Endothelial cell of umbilical vein (primary cell): ENCODE results near the gene ANKRD13B. TPM values are rescaled to one million over a fixed set of nuclear protein-coding genes. Genes with fewer than 3 reads are reported as not detected.

Experiments used
- BruUV-seq: library from RNA; stranded (reverse); fragments of 400-500 nt; replicated peaks from 2 replicates; lab custom pipeline; 2021; lab: Mats Ljungman, UMichigan
- CTCF ChIA-PET: fragments of 300-600, 350-600 bp; sonication (Branson Sonifier 250); formaldehyde crosslinking; loops from one replicate; lab custom pipeline; 2021; ENCODE audit warnings: antibody characterized with exemption, inconsistent platforms; lab: Charles Lee
- POLR2A ChIA-PET: fragments of 300-600, 350-600 bp; sonication (Branson Sonifier 250); formaldehyde crosslinking; loops from one replicate; lab custom pipeline; 2021; ENCODE audit warnings: antibody characterized with exemption, inconsistent platforms; lab: Charles Lee
- DNase-seq: peaks from one replicate; pipeline ENCODE4 v3.0.0-alpha.2; 2011; ENCODE audit warnings: low read depth, low spot score
- FAIRE-seq: peaks from 2 replicates; lab custom pipeline; 2011; peaks lifted over from hg19 to GRCh38; lab: Jason Lieb, UNC
- H2AFZ ChIP-seq: 2 replicates; pipeline ENCODE4 v1.6.0; 2012; ENCODE audit warnings: low read depth, low read length, control low read depth, inconsistent platforms
- H3K27ac ChIP-seq: 2 replicates; pipeline ENCODE4 v1.5.1; 2011; ENCODE audit warnings: low read depth, mild to moderate bottlenecking, control low read depth, low read length, moderate library complexity; ENCODE audit not compliant: insufficient read depth
- H3K27me3 ChIP-seq, 2 experiments: 2 replicates each; pipeline versions ENCODE4 v1.6.0 to v1.6.1; 2011; ENCODE audit warnings: low read length in 2 of 2, mixed read lengths in 1 of 2; ENCODE audit not compliant: control insufficient read depth in 2 of 2, insufficient read depth in 2 of 2
- H3K36me3 ChIP-seq, 2 experiments: 2 replicates in 1 of 2; 3 replicates in 1 of 2; pipeline ENCODE4 v1.5.1; 2011; ENCODE audit warnings: low read length in 2 of 2, mild to moderate bottlenecking in 1 of 2, moderate library complexity in 1 of 2; ENCODE audit not compliant: control insufficient read depth in 2 of 2, insufficient read depth in 2 of 2; ENCODE audit errors: extremely low read depth in 1 of 2
- H3K4me1 ChIP-seq: 3 replicates; pipeline ENCODE4 v1.5.1; 2011; ENCODE audit warnings: mild to moderate bottlenecking, low read length; ENCODE audit not compliant: control insufficient read depth, insufficient read depth; ENCODE audit errors: extremely low read depth
- H3K4me2 ChIP-seq: 2 replicates; pipeline ENCODE4 v1.6.1; 2011; ENCODE audit warnings: low read length, control low read depth, mixed read lengths; ENCODE audit not compliant: insufficient read depth
- H3K4me3 ChIP-seq, 3 experiments: fragments of 200-600 bp in 1 of 3; sonication (generic), shearing (Covaris generic) in 1 of 3; replicated peaks in 1 of 3; 2 replicates each; pipeline ENCODE4 v1.5.1; 2011 to 2016; ENCODE audit warnings: control low read depth in 3 of 3, low read length in 3 of 3, mild to moderate bottlenecking in 2 of 3, inconsistent platforms in 1 of 3, low read depth in 1 of 3, moderate library complexity in 1 of 3; ENCODE audit not compliant: insufficient read depth in 1 of 3
- H3K79me2 ChIP-seq: 2 replicates; pipeline ENCODE4 v1.6.0; 2012; ENCODE audit warnings: low read length, inconsistent platforms; ENCODE audit not compliant: control insufficient read depth, insufficient read depth
- H3K9ac ChIP-seq: replicated peaks from 2 replicates; pipeline ENCODE3; 2011; ENCODE audit warnings: low read length, control low read depth; ENCODE audit not compliant: insufficient read depth; ENCODE audit errors: extremely low read depth
- H3K9me1 ChIP-seq: replicated peaks from 3 replicates; pipeline ENCODE4 v1.6.0; 2011; ENCODE audit warnings: mild to moderate bottlenecking, low read length; ENCODE audit not compliant: control insufficient read depth, insufficient read depth; ENCODE audit errors: extremely low read depth
- H3K9me3 ChIP-seq: replicated peaks from 2 replicates; pipeline ENCODE4 v1.5.1; 2012; ENCODE audit warnings: low read length, inconsistent platforms; ENCODE audit not compliant: control insufficient read depth, insufficient read depth
- H4K20me1 ChIP-seq: replicated peaks from 2 replicates; pipeline ENCODE3; 2011; ENCODE audit warnings: mild to moderate bottlenecking, low read length; ENCODE audit not compliant: control insufficient read depth, insufficient read depth; ENCODE audit errors: extremely low read depth
- CTCF ChIP-seq, 2 donors: IDR thresholded peaks; 1 replicate in 1 of 2; 2 replicates in 1 of 2; pipeline ENCODE4 v1.5.1; 2011; ENCODE audit warnings: low read length in 2 of 2, mild to moderate bottlenecking in 2 of 2, moderate library complexity in 2 of 2, control low read depth in 1 of 2, inconsistent platforms in 1 of 2, low read depth in 1 of 2; ENCODE audit not compliant: insufficient read depth in 1 of 2; ENCODE audit errors: extremely low read depth in 1 of 2
- EZH2 ChIP-seq: IDR thresholded peaks from 2 replicates; pipeline ENCODE4 v1.6.1; 2012; ENCODE audit warnings: borderline replicate concordance, low read depth, mild to moderate bottlenecking, moderate library complexity, low read length, inconsistent platforms; ENCODE audit not compliant: severe bottlenecking
- FOS ChIP-seq: IDR thresholded peaks from 2 replicates; pipeline ENCODE4 v1.6.1; 2011; ENCODE audit warnings: mild to moderate bottlenecking, low read length, moderate library complexity, borderline replicate concordance; ENCODE audit not compliant: insufficient read depth
- GATA2 ChIP-seq: IDR thresholded peaks from 2 replicates; pipeline ENCODE4 v1.7.0; 2011; ENCODE audit warnings: low read depth, mild to moderate bottlenecking, moderate library complexity, mixed read lengths, low read length; ENCODE audit not compliant: insufficient read length, insufficient read depth
- JUN ChIP-seq: IDR thresholded peaks from 2 replicates; pipeline ENCODE4 v1.6.1; 2011; ENCODE audit warnings: borderline replicate concordance, low read depth; ENCODE audit not compliant: insufficient read length, insufficient read depth
- MYC ChIP-seq: IDR thresholded peaks from one replicate; pipeline ENCODE4 v1.6.1; 2011; ENCODE audit warnings: mild to moderate bottlenecking, low read depth, low read length
- POLR2A ChIP-seq: IDR thresholded peaks from 2 replicates; pipeline ENCODE4 v1.6.1; 2012; ENCODE audit warnings: low read depth, mild to moderate bottlenecking, control low read depth, low read length
- POLR2AphosphoS5 ChIP-seq: IDR thresholded peaks from 2 replicates; pipeline ENCODE4 v1.6.1; 2012; ENCODE audit warnings: low read depth, mild to moderate bottlenecking, control low read depth, low read length, moderate library complexity; ENCODE audit not compliant: insufficient read depth
- dilution Hi-C: fragments of 300-500 bp; cut with MboI; formaldehyde crosslinking; loops from one replicate; pipeline ENCODE4 v1.15.0; 2019; ENCODE audit warnings: low sequenced_read_pairs; ENCODE audit not compliant: extremely low pct_ligation_motif_present
- intact Hi-C: fragments of 100-400 bp; cut with micrococcal nuclease; formaldehyde crosslinking; loops from one replicate; pipeline ENCODE4 v1.10.0; 2022
- polyA plus RNA-seq, 4 experiments: library from polyadenylated mRNA; depleted of rRNA in 3 of 4; stranded (reverse) in 3 of 4; unstranded in 1 of 4; fragments of >200 nt; gene quantifications; 2 replicates each; pipeline versions ENCODE4 v1.2.1 to v1.2.3, GENCODE V29; 2011 to 2012; ENCODE audit warnings: missing spikeins in 1 of 4
- total RNA-seq: library from RNA; stranded (reverse); gene quantifications from 2 replicates; pipeline ENCODE4 v1.2.3, GENCODE V29; 2021
- TF ChIP-seq, protein P1 (sequence below): IDR thresholded peaks from 2 replicates; pipeline ENCODE4 v1.6.1; 2011; ENCODE audit not compliant: insufficient read depth, insufficient read length

The ANKRD13B gene
- total and polyA plus RNA-seq, 2 donors (not counting 3 experiments of a cell fraction or from before 2014, with no cell fraction given): 21.1 to 23.2 TPM

DNA sequence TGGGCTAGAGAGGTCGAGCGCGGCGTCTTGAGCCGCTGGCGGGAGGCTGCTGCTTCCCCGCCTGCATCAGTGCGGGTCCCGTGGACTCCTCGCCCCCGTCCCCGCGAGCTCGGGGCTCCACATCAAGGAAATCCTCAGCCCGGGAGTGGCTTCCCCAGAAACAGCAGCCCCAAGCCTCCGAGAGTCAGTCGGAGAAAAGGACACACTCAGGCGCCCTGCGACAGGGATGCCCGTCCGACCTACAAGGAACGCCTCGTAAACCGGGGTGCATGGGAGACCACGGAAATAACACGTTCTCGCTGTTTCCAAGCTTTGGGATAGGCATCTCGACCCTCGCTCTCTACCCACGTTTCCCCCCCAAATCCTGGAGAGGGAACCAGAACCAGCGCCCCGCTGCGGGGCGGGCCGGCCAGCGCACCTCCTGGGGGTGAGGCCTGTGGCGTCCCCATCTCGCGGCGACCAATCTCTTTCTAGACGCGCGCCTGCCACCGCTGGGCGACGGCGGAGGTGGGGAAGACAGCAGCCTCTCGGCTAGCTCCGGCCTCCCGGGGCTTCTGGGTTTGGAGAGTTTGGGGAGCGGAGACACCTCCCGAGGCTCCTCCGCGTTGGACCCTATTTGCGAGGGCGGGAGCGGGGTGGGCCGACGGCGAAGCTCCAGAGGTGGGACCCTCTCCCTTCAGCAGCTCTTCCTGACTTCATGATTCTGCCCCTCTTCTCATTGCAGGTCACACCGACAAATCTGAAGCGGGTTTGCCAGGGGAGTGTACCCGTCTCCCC lies 25.2 kb upstream of the ANKRD13B start:
- Histone ChIP-seq H3K4me3 (peak overlapping the region; percentile 46 to 77 (median 70)), H2AFZ (peak overlapping the region; percentile 91), H3K27ac (peak overlapping the region; percentile 1), H3K79me2 (no peaks in the 10 kb centered on the region), H3K27me3 (no peaks in the 10 kb centered on the region), H4K20me1 (no peaks in the 10 kb centered on the region), H3K9ac (no peak overlapping the region), H3K9me3 (no peaks in the 10 kb centered on the region), H3K4me1 (peaks cover 22% of the 10 kb centered on the region), H3K9me1 (no peaks in the 10 kb centered on the region), H3K36me3 (peaks cover 0 to 2% of the 10 kb centered on the region in 2 experiments), H3K4me2 (peak overlapping the region; percentile 90)
- TF ChIP-seq JUN: no peak
- TF ChIP-seq GATA2: no peak
- no peak for TF ChIP-seq EZH2
- TF ChIP-seq POLR2AphosphoS5: no peak
- TF ChIP-seq, protein P1, sequence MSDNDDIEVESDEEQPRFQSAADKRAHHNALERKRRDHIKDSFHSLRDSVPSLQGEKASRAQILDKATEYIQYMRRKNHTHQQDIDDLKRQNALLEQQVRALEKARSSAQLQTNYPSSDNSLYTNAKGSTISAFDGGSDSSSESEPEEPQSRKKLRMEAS: no peak
- TF ChIP-seq CTCF (IDR thresholded peaks at IDR 0.05; ENCODE audit: extremely low read depth in 1 of 2, insufficient read depth in 1 of 2, low read depth in 1 of 2, low read length in 2 of 2): peak; percentile 6 to 32
- no peak for TF ChIP-seq FOS
- no peak for TF ChIP-seq MYC
- TF ChIP-seq POLR2A: peak; percentile 4
- intact Hi-C loops (loop anchor here (1.0 to 5.0 kb wide), 4 partner anchors 24 to 275 kb away; partner anchors contain the start of genes NUFIP2 and TAOK1), dilution Hi-C loops (no loop called here)
- no TSS peak for BruUV-seq
- peak; percentile 46 for DNase-seq
- FAIRE-seq: peak; percentile 77
- ChIA-PET CTCF (interaction anchor here (1.1 to 7.6 kb wide), 5 partner anchors 21 to 198 kb away, joined by 3 to 39 read pairs (median 12); partner anchors contain the start of gene ANKRD13B), POLR2A (no interaction called here)
